Neural crest cell (in vitro differentiated cells): ENCODE results near the gene STPG2. TPM values are rescaled to one million over a fixed set of nuclear protein-coding genes. Genes with fewer than 3 reads are reported as not detected.
A peak's percentile ranks its signal among the peaks of the same experiment; 100 is the strongest.

Experiments
- DNase-seq: peaks from one replicate; pipeline ENCODE4 v3.0.0; 2021; ENCODE audit warnings: low read depth, mixed read lengths, low spot score
- H3K27ac Mint-ChIP-seq: one replicate; pipeline ENCODE4 v1.8.0; 2021; ENCODE audit warnings: mild to moderate bottlenecking, mixed read lengths; ENCODE audit not compliant: unreplicated experiment
- H3K27me3 Mint-ChIP-seq: 2 replicates; pipeline ENCODE4 v1.8.0; 2021; ENCODE audit warnings: low read depth, mild to moderate bottlenecking, mixed read lengths
- H3K36me3 Mint-ChIP-seq: 2 replicates; pipeline ENCODE4 v1.8.0; 2021; ENCODE audit warnings: low read depth, mild to moderate bottlenecking, mixed read lengths
- H3K4me1 Mint-ChIP-seq: 2 replicates; pipeline ENCODE4 v1.8.0; 2021; ENCODE audit warnings: mixed read lengths
- H3K4me3 Mint-ChIP-seq: one replicate; pipeline ENCODE4 v1.8.0; 2021; ENCODE audit warnings: mild to moderate bottlenecking, mixed read lengths
- H3K9me3 Mint-ChIP-seq: 2 replicates; pipeline ENCODE4 v1.8.0; 2021; ENCODE audit warnings: mixed read lengths
- total RNA-seq: library from RNA; stranded (reverse); gene quantifications from 2 replicates; pipeline ENCODE4 v1.2.1, GENCODE V29; 2021
- TF ChIP-seq, protein P1 (sequence below): fragments of 200-600 bp; sonication (generic); conservative IDR thresholded peaks from 2 replicates; pipeline ENCODE4 v1.5.0; 2021; ENCODE audit warnings: antibody characterized with exemption, mild to moderate bottlenecking

Gene STPG2
- total RNA-seq, 1 donor from 2014 or later = 0.21 TPM

DNA sequence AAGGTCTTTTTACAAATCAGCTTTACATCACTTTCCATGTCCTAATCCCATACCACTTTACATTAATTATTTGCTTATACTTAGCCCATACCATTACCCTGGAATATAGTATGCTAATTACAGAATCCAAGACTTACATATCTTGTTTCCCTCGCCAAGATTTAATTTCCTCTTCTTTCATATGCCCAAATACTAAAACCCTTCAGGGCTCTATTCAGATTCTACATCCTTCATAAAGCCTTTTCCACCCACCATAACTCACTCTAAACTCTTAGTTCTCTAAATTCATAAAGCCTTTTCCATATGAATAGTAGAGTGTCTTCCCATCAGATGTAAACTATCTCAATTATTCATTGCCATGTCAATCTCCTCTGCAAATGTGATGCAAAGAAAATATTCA lies 390.7 kb downstream of the STPG2 start:
- no peaks in the 10 kb centered on the region for H3K9me3 Mint-ChIP-seq
- H3K27me3 Mint-ChIP-seq = no peaks in the 10 kb centered on the region
- no peaks in the 10 kb centered on the region for H3K4me1 Mint-ChIP-seq
- TF ChIP-seq, protein P1, sequence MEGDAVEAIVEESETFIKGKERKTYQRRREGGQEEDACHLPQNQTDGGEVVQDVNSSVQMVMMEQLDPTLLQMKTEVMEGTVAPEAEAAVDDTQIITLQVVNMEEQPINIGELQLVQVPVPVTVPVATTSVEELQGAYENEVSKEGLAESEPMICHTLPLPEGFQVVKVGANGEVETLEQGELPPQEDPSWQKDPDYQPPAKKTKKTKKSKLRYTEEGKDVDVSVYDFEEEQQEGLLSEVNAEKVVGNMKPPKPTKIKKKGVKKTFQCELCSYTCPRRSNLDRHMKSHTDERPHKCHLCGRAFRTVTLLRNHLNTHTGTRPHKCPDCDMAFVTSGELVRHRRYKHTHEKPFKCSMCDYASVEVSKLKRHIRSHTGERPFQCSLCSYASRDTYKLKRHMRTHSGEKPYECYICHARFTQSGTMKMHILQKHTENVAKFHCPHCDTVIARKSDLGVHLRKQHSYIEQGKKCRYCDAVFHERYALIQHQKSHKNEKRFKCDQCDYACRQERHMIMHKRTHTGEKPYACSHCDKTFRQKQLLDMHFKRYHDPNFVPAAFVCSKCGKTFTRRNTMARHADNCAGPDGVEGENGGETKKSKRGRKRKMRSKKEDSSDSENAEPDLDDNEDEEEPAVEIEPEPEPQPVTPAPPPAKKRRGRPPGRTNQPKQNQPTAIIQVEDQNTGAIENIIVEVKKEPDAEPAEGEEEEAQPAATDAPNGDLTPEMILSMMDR = no peak
- H3K27ac Mint-ChIP-seq = no peak overlapping the region
- H3K4me3 Mint-ChIP-seq = no peak overlapping the region
- H3K36me3 Mint-ChIP-seq = no peaks in the 10 kb centered on the region
- DNase-seq = no peak

GRCh38 chr4:97747945-97748344 lies 395.3 kb downstream of the STPG2 start:
- no peak overlapping the region for H3K27ac Mint-ChIP-seq
- H3K27me3 Mint-ChIP-seq = no peaks in the 10 kb centered on the region
- TF ChIP-seq, protein P1 = no peak
- no peak for DNase-seq
- no peak overlapping the region for H3K4me3 Mint-ChIP-seq
- no peaks in the 10 kb centered on the region for H3K4me1 Mint-ChIP-seq
- no peaks in the 10 kb centered on the region for H3K9me3 Mint-ChIP-seq
- H3K36me3 Mint-ChIP-seq = no peaks in the 10 kb centered on the region

DNA sequence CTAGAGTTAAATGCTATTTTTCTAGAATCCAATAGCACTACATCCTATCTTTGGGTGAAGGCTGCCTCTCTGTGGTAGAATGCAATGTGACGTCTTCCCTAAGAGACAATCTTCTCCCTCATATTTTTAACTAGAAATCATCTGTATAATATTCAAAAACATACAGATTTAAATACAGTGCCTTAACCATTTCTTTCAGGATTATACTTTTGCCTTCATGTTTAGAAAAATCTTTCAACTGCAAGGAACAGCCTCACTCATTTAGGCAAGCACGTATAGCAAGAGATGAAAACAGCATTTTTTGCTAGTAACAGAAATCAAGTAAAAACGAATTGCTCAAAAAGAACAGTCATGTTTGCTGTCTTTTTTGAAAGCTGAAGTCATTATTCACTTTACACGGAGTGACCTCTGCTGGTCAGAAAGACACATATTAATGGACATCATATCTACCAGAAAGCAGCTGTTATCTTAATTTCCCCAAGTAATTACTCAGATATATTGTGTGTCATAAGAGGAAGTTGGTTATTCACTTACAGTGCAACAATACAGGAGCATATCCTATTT lies 422.3 kb downstream of the STPG2 start:
- Mint-ChIP-seq H3K36me3 (no peaks in the 10 kb centered on the region), H3K27ac (no peak overlapping the region), H3K4me3 (no peak overlapping the region), H3K9me3 (peaks cover 2% of the 10 kb centered on the region), H3K27me3 (no peaks in the 10 kb centered on the region), H3K4me1 (peaks cover 6% of the 10 kb centered on the region)
- DNase-seq = no peak
- TF ChIP-seq, protein P1 = peak; percentile 62

- Mint-ChIP-seq H3K4me1 (no peaks in the 10 kb centered on the region), H3K9me3 (peaks cover 19% of the 10 kb centered on the region), H3K27ac (no peak overlapping the region), H3K4me3 (no peak overlapping the region), H3K36me3 (peaks cover 3% of the 10 kb centered on the region), H3K27me3 (no peaks in the 10 kb centered on the region)
- TF ChIP-seq, protein P1 = no peak
- DNase-seq = no peak
These were observed 452.1 kb downstream of the STPG2 start for GRCh38 chr4:97691111-97691605.

GRCh38 chr4:97670703-97671269 lies 472.5 kb downstream of the STPG2 start:
- DNase-seq = no peak
- Mint-ChIP-seq H3K27me3 (no peaks in the 10 kb centered on the region), H3K36me3 (no peaks in the 10 kb centered on the region), H3K9me3 (peaks cover 5% of the 10 kb centered on the region), H3K4me1 (no peaks in the 10 kb centered on the region), H3K4me3 (no peak overlapping the region), H3K27ac (no peak overlapping the region)
- TF ChIP-seq, protein P1 = no peak
